Smooth muscle cell of the brain vasculature (primary cell): ENCODE measurements around the gene PLCB1.

Experiments used
- DNase-seq: peaks from one replicate; pipeline ENCODE4 v3.0.0-alpha.2; 2012; ENCODE audit warnings: low read depth, low spot score

Gene PLCB1

GRCh38 chr20:8299921-8300320 is 167.9 kb downstream of the PLCB1 start:
- no peak for DNase-seq

- DNase-seq, result no peak
Observed at GRCh38 chr20:8301655-8302054, 169.6 kb downstream of the PLCB1 start.

GRCh38 chr20:8303651-8304050 is 171.6 kb downstream of the PLCB1 start:
- DNase-seq, result no peak

- no peak for DNase-seq
Observed at GRCh38 chr20:8304124-8304816, 172.2 kb downstream of the PLCB1 start.

- DNase-seq, result no peak
Observed at GRCh38 chr20:8305449-8305978, 173.4 kb downstream of the PLCB1 start.

GRCh38 chr20:8306937-8307336 is 174.9 kb downstream of the PLCB1 start:
- no peak for DNase-seq

GRCh38 chr20:8309634-8310033 is 177.6 kb downstream of the PLCB1 start:
- DNase-seq, result no peak

GRCh38 chr20:8310618-8311017 is 178.6 kb downstream of the PLCB1 start:
- no peak for DNase-seq

- DNase-seq, result no peak
Observed at GRCh38 chr20:8313073-8313472, 181.0 kb downstream of the PLCB1 start.

- DNase-seq, result no peak
Observed at GRCh38 chr20:8315639-8316573, 183.8 kb downstream of the PLCB1 start.

- DNase-seq, result no peak
Observed at GRCh38 chr20:8317448-8317847, 185.4 kb downstream of the PLCB1 start.

- no peak for DNase-seq
Observed at GRCh38 chr20:8318965-8319625, 187.0 kb downstream of the PLCB1 start.

GRCh38 chr20:8320306-8320705 is 188.2 kb downstream of the PLCB1 start:
- DNase-seq, result no peak

- DNase-seq, result no peak
Observed at GRCh38 chr20:8321001-8321400, 188.9 kb downstream of the PLCB1 start.

- DNase-seq, result no peak
Observed at GRCh38 chr20:8322662-8323217, 190.7 kb downstream of the PLCB1 start.

- no peak for DNase-seq
Observed at GRCh38 chr20:8326191-8326590, 194.1 kb downstream of the PLCB1 start.

GRCh38 chr20:8326899-8327298 is 194.8 kb downstream of the PLCB1 start:
- no peak for DNase-seq

- DNase-seq, result no peak
Observed at GRCh38 chr20:8328189-8328588, 196.1 kb downstream of the PLCB1 start.

- no peak for DNase-seq
Observed at GRCh38 chr20:8330319-8330784, 198.3 kb downstream of the PLCB1 start.

GRCh38 chr20:8330785-8331695 is 199.0 kb downstream of the PLCB1 start:
- DNase-seq, result no peak
